ENCODE results near the gene FAM3C.

FAM3C gene

GRCh38 chr7:121406944-121407343 is 10.8 kb upstream of the FAM3C start:
- DNase-seq: no peak

GRCh38 chr7:121406461-121406860 is 10.4 kb upstream of the FAM3C start:
- DNase-seq: no peak

- no peak for DNase-seq
These were observed 8.2 kb upstream of the FAM3C start for GRCh38 chr7:121404348-121404747.

- no peak for DNase-seq
These were observed 6.6 kb upstream of the FAM3C start for GRCh38 chr7:121402701-121403100.

- no peak for DNase-seq
These were observed 5.8 kb upstream of the FAM3C start for GRCh38 chr7:121401896-121402295.

- no peak for DNase-seq
These were observed 2.1 kb upstream of the FAM3C start for GRCh38 chr7:121398246-121398645.

GRCh38 chr7:121397822-121398221 is 1.7 kb upstream of the FAM3C start:
- DNase-seq: no peak

GRCh38 chr7:121397361-121397760 is 1.3 kb upstream of the FAM3C start:
- no peak for DNase-seq

- DNase-seq: no peak
These were observed 581 bp downstream of the FAM3C start for GRCh38 chr7:121395494-121395960.

- DNase-seq: no peak
These were observed 1.4 kb downstream of the FAM3C start for GRCh38 chr7:121394709-121395140.

GRCh38 chr7:121393005-121393366 is 3.1 kb downstream of the FAM3C start:
- no peak for DNase-seq

- no peak for DNase-seq
These were observed 3.7 kb downstream of the FAM3C start for GRCh38 chr7:121392277-121393004.

- DNase-seq: no peak
These were observed 4.4 kb downstream of the FAM3C start for GRCh38 chr7:121391686-121392085.

- no peak for DNase-seq
These were observed 5.5 kb downstream of the FAM3C start for GRCh38 chr7:121390617-121391016.

- no peak for DNase-seq
These were observed 6.0 kb downstream of the FAM3C start for GRCh38 chr7:121390109-121390508.

- no peak for DNase-seq
These were observed 7.2 kb downstream of the FAM3C start for GRCh38 chr7:121388950-121389349.

GRCh38 chr7:121385800-121386179 is 10.3 kb downstream of the FAM3C start:
- DNase-seq: peak; percentile 84

- no peak for DNase-seq
These were observed 10.9 kb downstream of the FAM3C start for GRCh38 chr7:121385056-121385799.

GRCh38 chr7:121384265-121384664 is 11.8 kb downstream of the FAM3C start:
- no peak for DNase-seq

- DNase-seq: no peak
These were observed 12.7 kb downstream of the FAM3C start for GRCh38 chr7:121383235-121383910.

GRCh38 chr7:121382473-121382872 is 13.6 kb downstream of the FAM3C start:
- DNase-seq: peak; percentile 9

- DNase-seq: no peak
These were observed 16.2 kb downstream of the FAM3C start for GRCh38 chr7:121379930-121380329.

GRCh38 chr7:121376979-121377378 is 19.1 kb downstream of the FAM3C start:
- peak; percentile 20 for DNase-seq

GRCh38 chr7:121373177-121373576 is 22.9 kb downstream of the FAM3C start:
- no peak for DNase-seq
